ENCODE measurements around the gene AKAP9.

GRCh38 chr7:92155108-92155739, 214.6 kb downstream of the AKAP9 start:
- no peak for TF ChIP-seq CTCF (optimal IDR thresholded peaks at IDR 0.05 in 1 of 3, IDR thresholded peaks at IDR 0.05 in 1 of 3, conservative IDR thresholded peaks at IDR 0.05 in 1 of 3; ENCODE audit: extremely low read depth in 1 of 3, insufficient read depth in 2 of 3, low read length in 3 of 3)
- TF ChIP-seq EZH2 (IDR thresholded peaks at IDR 0.05; ENCODE audit: low read length), result no peak
